CD4-positive, alpha-beta T cell treated with Interleukin-15 for 4 hours (primary cell): ENCODE results near the gene ESRRB.

Experiments
- DNase-seq: peaks from one replicate; pipeline ENCODE4 v3.0.0-alpha.2; 2020; ENCODE audit warnings: low spot score

Gene ESRRB

DNA sequence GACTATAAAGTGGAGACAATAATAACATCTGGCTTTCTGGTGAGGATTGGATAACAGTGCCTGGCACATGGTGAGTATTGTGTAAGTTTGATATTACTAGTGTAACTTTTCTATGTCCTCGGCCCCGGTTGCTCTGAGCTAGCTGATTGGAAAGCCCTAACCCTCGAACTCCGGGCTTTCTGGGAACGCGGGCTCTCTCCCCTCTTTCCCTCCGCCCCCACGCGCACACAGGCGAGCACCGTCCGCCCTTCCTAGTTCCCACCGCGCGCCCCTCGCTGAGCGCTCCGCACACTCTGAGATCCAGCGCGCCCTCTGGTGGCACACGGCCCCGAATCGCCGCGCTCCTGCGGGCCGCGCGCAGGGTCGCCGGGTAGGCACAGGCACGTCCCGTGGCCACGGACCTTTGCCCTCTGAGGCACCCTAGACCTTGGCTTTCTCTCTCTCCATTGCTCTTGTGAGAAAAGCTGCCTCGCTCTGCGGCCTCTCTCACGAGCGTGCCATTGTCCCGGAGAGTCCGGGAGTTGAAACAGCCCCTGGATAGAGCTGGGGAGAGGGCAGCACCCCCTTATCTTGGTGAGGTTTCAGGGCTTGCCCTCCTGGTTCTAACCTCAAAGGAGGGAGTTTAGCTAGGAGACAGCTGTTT, 23.2 kb upstream of the ESRRB start:
- peak; percentile 20 for DNase-seq

DNA sequence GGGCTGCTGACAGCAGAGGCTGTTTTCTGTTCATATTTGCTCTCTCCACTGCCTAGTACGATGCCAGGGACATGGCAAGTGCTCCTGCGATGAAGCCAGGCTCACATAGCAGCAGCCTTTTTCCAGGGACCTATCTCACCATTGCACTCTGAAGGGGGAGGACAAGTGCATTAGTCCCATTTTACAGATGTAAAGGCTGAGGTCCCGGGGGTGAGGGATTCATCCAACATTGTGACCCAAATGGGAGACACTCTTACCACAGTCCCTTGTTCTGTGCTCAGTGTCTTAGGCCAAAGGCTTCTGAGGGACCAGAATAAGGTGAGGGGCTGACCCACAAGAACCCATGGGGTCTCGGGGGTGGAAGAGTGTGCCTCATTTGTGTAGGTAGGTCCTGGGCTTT, 21.6 kb upstream of the ESRRB start:
- no peak for DNase-seq

DNA sequence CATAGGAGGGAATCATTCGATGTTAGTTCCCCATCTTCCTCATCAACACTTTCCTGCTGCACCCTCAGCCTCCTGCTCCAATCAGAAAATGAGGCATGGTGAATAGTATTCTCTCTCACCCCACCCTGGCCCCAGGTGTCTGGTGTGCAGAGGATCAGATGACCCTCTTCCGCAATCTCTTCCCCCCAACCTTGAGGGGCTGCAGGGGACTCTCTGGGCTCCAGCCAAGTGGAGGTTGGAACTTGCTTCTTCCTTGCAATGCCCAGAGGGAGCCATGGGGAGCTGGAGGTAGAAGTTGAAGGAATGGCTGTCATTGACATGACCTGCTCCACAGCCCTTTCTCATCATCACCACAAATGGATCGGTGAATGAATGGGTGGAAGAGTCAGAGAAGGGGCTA, 20.2 kb upstream of the ESRRB start:
- no peak for DNase-seq

DNA sequence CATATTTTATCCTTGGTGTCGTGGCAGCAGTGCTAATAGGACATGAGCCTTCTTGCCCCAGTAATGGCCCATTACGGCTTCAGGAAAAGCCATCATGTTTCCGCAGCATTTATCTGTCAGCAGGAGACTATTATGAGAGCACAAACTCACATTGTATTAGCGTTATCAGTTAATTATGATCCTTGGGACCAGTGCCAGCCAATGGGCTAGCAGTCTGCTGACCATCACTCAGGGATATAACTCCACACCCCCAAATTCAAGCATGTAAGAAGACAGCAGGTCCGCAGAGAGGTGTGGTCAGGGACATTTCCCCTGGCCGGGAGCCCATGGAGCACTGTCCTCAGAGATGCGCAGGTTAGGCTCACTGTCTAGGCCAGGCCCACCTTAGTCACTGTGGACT, 4.9 kb upstream of the ESRRB start:
- no peak for DNase-seq

DNA sequence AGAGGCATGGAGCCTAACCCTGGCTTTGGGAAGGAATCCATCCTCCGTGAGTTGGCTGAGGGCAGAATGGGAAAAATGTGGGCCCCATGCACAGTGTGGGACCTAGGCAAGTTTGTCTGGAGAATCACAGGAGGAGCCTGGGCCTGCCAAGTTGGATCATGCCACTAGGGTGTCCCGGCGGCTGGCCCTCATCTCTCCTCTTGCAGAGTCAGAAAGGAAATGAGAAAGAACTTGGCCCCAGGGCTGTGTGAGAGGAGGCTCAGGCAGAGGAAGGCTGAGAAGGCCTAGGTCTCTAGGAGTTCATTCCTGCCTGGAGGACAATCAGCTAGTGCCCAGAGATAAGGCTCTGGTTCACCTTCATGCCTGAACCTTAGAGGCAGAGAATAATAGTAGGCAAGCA, 2.5 kb upstream of the ESRRB start:
- DNase-seq, result no peak

DNA sequence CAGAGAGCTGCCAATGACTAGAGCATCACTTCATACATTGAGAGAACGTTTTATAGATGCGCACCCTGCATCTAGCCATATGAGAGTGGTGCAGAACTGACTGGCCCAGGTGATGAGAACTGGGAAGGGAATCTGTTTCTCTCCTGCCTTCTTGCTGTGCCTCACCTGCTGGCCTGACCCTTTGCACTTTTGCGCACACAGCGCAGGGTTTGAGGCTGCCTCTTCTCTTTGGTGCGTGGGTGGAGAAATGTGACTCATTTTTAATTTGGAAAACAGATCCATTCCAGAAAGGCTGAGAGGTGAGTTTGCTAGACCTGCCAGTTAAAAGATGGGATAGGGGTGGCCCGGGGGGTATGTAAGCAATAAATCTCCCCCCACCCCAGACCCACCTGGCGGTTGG, 453 bp upstream of the ESRRB start:
- no peak for DNase-seq

DNA sequence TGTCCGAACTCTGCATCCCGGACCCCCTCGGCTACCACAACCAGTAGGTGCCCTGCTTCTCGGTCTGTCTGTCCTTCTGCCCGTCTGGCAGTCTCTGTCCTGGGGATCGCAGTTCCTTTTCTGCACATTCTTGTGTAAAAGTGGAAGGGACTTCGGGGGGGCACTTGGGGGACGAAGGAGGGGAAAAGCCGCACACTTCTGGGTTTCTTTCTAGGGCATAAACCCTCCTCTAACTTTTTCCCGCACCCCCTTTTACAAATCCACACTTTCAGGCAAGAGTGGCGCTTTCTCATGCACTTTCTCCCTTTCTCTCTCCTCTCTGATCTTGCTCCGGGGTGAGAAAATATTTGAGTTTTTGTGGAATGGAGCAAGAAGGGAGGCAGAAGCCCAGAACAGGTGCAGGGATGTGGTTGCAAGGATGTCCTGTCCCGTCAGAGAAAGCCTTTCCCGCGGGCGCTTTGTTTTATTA, 506 bp downstream of the ESRRB start:
- DNase-seq, result no peak

DNA sequence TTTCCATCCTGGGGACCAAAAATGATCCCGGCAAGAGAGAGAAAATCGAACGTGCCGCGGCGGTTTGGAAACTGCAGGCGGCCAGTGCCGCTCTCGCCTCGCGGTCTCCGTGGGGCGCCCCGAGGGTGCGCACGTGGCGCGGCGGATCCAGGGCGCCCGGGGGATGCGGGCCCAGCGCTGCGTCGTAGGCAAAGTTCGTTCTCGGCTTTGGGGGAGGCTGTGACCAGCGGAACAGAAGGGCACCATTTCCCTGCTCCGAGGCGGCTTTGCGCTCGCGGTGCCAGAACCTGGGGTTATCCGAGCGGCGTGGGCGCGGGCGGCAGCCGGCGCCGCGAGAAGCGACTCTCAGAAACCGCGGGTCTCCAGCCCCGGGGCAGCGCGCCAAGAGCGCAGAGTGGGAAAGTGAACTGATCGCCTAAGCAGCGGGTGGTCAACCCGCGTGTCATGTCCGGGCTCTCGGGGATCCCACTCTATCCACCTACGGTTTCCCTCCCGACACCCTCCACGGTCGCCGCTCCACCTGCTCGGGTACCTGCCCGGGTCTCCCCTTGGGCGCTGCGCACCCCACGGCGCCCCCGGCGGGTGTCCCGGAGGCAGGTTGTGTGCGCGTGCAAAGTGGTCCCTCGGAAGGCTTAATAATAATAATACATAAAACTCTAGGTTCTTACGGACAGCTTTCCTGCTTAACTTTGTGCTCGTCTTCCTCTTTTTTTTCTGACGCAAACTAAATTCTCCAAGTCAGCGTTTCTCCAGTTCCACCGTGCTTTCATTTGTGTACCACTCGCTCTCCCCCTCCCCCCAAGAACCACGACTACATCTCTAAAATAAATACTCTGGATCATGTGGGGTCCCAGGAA, 1.2 kb downstream of the ESRRB start:
- no peak for DNase-seq

DNA sequence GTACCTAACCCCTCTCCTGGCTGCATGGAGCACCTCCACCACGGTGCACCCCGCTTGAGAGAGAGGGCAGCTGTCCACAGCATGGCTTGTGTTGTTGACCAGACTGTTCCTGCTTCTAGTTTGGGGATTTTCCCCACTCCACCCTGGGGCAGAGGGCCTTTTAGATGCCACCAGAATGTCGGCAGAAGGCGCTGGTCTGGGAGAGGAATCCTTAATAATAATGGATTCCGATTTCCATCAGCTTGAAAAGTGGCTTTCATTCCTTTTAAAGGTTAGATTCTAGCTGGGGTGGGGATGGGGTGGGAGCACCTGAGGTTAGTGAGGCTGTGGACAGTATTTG, 1.8 kb downstream of the ESRRB start:
- DNase-seq, result no peak

DNA sequence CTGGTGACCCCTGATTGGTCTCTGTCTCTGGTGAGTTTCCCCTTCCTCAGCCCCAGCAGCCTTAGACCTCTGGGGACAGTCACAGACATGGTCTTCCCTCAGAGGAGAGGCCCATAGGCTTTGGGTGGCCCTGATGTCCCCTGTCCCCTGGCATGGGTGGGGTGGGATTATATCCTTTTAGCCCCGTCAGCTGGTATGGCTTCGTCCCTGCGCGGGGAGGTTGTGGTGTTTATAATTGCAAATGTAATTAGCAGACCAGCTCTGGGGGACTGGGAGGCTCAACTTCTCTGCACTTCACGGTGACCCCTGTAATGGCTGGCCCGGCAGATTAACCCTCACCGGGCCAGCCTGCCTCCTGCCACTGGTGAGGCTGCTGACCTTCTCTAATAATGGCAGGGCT, 5.1 kb downstream of the ESRRB start:
- no peak for DNase-seq

DNA sequence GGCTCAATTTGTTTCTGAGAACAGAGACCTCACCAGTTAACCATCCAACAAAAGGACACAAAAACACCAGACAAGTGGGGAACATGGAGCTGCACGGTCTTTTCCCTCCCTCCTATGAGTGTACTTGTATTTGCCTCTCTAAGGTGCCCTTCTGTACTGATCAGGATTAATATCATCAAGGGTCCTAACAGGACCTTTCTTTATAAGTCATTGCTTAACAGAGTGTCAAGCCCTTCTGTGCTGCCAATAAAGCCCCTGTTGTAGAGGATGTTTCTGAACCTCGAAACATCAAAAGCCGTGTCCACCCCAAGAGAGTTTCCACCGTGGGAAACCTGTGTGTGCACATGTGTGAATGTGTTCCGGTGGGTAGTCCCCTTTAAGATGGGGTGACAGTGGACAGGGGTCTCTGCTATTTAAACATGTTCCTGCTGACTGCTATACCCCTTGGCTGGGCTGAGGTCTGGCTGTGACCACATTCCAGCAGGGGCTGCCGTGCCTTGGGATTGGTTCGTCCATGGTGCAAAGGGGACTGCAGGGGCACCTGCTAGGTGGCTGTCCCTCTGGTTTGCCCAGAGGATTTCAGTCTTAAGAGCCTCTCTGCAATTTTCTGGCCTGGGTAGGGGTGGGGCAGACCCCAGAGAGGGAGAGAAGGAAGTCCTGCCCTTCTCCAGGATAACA, 6.0 kb downstream of the ESRRB start:
- no peak for DNase-seq

DNA sequence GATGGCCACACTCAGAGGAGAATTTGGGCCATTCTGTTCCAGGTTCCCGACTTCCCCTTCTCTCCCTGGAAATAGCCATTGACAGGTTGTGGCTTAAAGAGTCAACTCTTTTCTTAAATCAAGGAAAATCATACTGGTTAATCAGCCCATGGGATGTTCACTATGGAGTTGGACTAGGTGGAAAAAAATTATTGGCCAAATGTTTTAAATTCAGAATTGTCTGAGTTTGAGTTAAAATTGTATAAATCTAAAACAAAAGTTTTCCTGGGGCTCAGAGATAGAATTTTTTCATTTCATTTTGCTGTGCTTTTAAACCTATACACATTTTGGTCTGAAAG, 6.5 kb downstream of the ESRRB start:
- no peak for DNase-seq

DNA sequence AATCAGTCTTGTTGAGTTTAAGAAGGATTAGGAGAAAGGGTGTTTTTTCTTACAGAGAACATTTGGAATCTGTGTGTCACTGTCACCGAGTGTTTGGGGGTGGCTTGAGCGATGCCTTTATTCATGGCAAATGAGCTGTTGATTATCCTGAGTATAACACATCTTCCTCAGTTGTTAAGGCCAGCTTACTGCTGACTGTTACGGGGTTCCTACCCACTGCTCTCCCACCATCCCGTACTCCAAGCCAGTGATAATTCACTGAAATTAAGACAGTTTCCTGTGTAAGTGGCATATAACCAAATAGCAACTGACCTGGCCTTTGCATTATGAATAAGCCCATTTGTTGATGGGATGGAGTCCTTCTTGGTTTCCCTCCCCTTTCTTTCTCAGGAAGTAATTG, 9.5 kb downstream of the ESRRB start:
- DNase-seq, result no peak

DNA sequence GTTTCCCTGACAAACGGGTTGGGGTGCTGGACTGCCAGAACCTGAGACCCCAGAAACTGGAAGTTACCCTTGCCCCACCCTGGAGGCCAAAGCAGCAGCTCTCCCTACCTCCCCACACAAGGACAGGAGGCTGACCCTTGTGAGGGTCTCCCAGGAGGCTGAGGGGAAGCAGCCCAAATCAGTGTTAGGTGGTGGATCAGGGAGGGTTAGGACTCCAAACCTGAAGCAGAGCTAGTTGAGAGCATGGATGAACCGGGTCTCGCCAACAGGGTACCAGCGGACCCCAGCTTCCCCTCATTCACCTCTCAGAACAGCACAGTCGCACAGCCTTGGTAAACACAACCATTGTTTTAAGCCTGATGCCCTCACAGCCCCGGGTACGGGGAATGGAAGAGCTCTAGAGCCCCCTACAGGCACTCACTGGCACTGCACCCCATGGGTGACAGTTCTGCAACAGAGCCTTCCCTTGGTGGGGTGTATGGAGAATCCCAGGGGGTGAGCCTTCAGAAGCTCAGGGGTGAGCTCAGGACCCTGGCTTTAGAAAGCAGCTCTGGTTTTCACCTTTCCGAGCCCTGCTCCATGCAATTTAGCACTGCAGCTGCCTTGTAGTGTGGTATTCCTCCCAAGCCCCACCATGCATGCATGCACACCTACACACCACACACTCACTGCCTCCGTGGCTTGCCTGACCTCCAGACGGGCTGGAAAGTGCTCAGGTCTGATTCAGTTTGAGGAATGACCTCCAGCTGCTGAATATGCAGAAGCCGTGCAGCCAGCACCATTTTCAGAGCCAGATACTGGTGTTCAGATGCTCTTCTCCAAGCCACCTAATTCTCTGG, 11.2 kb downstream of the ESRRB start:
- peak; percentile 40 for DNase-seq

DNA sequence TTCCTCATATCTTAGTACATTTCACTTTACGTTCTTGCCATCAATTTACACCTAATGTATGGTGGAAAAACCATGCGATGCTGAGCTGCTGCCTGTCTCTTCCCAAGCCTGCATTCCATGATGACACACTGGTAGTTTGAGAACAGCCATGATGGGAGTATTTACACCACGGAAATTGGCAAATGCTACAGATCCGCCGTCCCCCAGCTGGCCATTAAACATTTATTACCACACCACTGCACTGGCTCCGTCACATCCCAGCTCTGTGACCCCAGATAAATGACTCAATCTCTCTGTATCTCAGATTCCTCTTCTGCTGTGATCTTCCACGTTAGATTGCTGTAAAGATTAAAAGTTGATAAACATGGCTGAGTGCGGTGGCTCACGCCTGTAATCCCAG, 13.9 kb downstream of the ESRRB start:
- DNase-seq, result no peak

DNA sequence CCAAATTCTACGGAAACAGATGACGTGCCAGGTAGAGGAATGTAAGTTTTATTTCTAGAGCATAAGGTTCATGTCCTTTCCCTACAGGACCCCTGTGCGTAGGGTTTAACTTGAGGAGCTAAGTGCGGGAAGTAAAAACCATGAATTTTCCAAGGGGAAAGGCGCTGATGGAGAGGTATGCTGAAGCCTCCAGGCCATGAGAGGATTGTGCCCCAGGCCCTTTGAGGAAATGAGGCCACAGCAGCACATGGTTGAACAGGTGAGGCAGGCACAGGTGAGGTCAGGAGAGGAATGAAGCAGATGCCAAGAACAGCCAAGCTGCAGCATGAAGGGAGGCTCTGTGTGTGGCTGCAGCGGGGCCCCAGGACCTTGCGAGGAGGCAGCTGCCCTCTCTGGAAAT, 14.7 kb downstream of the ESRRB start:
- DNase-seq, result no peak

DNA sequence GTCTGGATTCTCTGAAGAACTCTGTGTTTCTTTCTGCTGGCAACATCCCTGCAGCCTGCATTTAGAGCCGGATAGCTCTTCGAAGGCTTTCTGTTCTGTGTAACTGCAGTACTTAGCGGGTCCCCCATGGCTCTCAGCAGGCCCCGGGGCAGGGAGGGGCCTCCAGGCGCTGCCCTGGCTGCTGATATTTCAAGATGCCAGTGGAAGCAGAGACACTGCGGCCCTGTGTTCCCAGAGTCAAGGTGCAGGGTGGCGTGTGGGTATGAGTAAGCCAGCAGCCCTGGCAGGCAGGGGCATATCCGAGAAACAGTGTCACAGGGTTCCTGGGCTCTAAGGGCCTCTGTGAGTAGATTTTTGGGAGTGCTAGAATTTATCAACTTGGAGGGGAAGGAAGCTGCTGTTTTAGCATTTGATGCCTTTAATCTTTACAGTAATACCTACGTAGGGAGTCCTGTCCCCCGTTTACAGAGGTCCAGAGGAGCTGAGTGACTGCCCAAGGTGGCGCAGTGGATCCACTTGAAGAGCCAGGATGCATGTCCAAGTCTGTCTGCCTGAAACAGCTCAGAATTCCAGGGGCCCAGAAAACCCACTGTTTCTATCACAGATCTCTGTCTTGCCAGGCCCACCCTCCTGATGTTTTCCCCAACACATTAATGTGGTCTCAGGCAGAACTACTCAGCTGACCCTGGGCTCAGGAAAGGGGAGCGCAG, 16.2 kb downstream of the ESRRB start:
- no peak for DNase-seq

DNA sequence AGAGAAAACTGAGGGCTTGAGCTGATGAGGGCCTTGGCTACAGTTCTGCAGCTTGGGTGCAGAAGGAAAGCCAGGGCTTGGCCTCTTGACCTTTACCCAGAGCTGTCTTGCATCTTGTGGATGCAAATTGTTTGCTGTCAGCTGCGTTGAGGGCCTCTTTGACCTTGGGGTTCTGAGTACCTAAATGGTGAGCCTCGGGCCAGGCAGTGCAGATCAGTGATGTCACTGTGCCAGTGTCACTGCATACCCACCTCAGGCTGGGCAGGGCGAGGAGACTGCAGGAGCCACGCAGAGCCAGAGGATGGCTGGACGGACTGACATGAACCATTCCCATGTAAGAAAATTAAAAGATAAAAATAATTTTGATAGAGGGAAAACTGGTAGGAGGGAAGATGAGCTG, 18.6 kb downstream of the ESRRB start:
- no peak for DNase-seq

DNA sequence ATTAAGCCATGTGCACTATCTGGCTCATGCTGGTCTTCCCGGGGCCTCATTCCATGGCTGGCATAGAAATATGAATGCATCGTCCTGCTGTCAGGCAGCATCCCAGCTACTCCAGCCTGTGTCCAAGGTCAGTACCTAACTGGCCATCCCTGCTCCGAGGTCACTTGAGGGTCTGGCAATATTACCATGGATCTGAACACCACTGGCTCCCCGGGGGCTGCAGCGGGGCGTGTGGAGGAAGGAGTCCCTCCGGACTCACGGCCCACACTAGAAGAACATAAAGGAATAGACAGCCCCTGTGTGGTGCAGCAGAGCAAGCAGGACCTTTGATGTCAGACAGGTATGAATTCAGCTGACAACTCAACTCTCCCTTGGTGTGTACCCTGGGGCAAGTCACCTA, 19.2 kb downstream of the ESRRB start:
- DNase-seq, result no peak

DNA sequence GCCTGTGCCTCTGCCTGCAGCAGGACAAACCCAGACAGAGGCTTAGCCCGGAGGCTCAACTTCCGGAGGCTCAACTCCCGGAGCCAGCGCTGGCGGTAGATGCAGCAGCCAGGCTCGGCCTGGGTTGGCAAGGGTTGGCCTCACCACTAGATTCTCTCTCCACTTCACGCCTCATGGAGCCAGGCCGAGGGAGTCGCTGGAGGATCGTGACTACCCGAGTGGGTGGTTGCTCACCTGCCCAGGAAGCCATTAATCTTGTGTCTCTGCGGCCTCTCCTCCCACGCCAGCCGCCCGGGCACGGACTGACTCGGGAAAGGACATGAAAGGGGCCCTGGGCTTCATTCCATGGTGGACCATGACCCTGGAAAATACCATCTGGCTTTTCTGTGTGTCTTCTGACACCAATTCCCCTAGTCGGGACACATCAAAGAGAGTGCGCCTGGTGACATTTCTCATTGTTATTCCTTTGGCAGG, 20.8 kb downstream of the ESRRB start:
- DNase-seq, result no peak

DNA sequence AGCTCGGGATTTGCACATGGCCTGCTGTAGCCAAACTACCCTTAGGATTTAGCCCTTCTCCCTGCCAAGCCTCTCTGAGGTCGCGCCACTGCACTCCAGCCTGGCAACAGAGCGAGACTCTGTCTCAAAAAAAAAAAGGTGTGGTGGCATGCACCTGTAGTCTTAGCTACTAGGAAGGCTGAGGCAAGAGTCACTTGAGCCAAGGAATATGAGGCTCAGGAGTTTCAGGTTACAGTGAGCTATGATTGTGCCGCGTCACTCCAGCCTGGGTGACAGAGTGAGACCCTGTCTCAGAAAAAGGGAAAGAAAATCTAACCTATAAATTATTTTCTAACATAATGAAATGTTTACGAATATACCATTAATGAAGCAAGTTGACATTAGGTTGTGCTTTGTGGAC, 29.7 kb downstream of the ESRRB start:
- DNase-seq, result no peak
